Small intestine (tissue), 7 donors: ENCODE results near the gene CIAO3. TPM values are rescaled to one million over a fixed set of nuclear protein-coding genes. Genes with fewer than 3 reads are reported as not detected.

ENCODE experiments used
- DNase-seq, 2 donors: peaks; one replicate each; pipeline versions ENCODE4 v3.0.0 to v3.0.0-alpha.2; 2013
- FAIRE-seq: peaks from 2 replicates; lab custom pipeline; 2012; peaks lifted over from hg19 to GRCh38; lab: Jason Lieb, UNC
- H3K27ac ChIP-seq, 3 donors: one replicate each; pipeline ENCODE4 v1.5.1; 2013; ENCODE audit warnings: low read length in 2 of 3, mild to moderate bottlenecking in 2 of 3, control low read depth in 1 of 3, inconsistent platforms in 1 of 3, low read depth in 1 of 3, moderate library complexity in 1 of 3
- H3K27me3 ChIP-seq, 3 donors: one replicate each; pipeline ENCODE4 v1.6.1; 2013; ENCODE audit warnings: low read length in 3 of 3, inconsistent platforms in 1 of 3; ENCODE audit not compliant: control insufficient read depth in 3 of 3, insufficient read depth in 3 of 3
- H3K36me3 ChIP-seq, 3 donors: one replicate each; pipeline ENCODE4 v1.6.1; 2013; ENCODE audit warnings: low read length in 3 of 3, inconsistent platforms in 1 of 3, low read depth in 1 of 3, mild to moderate bottlenecking in 1 of 3, moderate library complexity in 1 of 3; ENCODE audit not compliant: control insufficient read depth in 3 of 3, insufficient read depth in 2 of 3
- H3K4me1 ChIP-seq, 3 donors: one replicate each; pipeline ENCODE4 v1.6.1; 2013; ENCODE audit warnings: low read length in 2 of 3, inconsistent platforms in 1 of 3, low read depth in 1 of 3, mild to moderate bottlenecking in 1 of 3, moderate library complexity in 1 of 3; ENCODE audit not compliant: control insufficient read depth in 3 of 3, insufficient read depth in 2 of 3
- H3K4me3 ChIP-seq, 3 donors: one replicate each; pipeline ENCODE4 v1.5.1; 2013; ENCODE audit warnings: low read length in 3 of 3, control low read depth in 1 of 3, inconsistent platforms in 1 of 3, low read depth in 1 of 3, mild to moderate bottlenecking in 1 of 3, moderate library complexity in 1 of 3
- H3K9me3 ChIP-seq, 2 donors: one replicate each; pipeline ENCODE4 v1.6.1; 2013; ENCODE audit warnings: low read depth in 1 of 2, low read length in 1 of 2; ENCODE audit not compliant: control insufficient read depth in 2 of 2, insufficient read depth in 1 of 2
- WGBS, 3 donors: extraction: QIAGEN DNeasy Blood & Tissue Kit; methylation state at CpG; one replicate each; pipeline ENCODE4 v1.1.7; 2013; 5-methylcytosine and 5-hydroxymethylcytosine counted together
- polyA plus RNA-seq, 4 donors: library from polyadenylated mRNA; stranded (reverse) in 3 of 4; unstranded in 1 of 4; fragments of 200-250 nt in 3 of 4; fragments of 120-200 nt in 1 of 4; gene quantifications; one replicate each; pipeline versions ENCODE4 v1.2.1 to v1.2.3, GENCODE V29; 2013
- donor health status: healthy with polysubstance abuse.
- donor health status: control.
- donor health status: control.
- donor health status: Bipolar disorder and iron deficiency.
- donor health status: healthy.

CIAO3 gene
- polyA plus RNA-seq, 4 donors = 32.5 to 68.0 (median 44.7) TPM

DNA sequence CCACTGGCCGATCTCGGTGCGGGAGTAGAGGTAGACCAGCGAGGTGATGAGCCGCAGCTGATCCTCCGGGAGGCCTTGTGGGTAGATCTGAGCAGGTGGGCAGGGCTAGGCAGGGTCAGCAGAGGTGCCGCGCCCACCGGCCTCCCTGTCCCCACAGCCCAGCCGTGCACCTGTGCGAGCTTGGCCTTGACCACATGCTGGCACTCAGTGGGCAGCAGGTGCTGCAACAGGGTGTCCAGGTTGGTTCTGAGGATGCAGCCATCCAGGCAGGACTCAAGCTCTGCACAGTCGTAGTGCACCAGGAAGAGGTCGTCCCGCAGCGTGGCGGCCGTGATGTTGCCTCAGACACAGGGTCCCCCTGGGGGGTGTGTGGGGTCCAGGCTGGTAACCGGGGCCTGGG lies 32.2 kb upstream of the CIAO3 start:
- FAIRE-seq = no peak
- Histone ChIP-seq H3K27ac (no peak overlapping the region), H3K9me3 (no peaks in the 10 kb centered on the region), H3K4me1 (no peaks in the 10 kb centered on the region), H3K27me3 (peaks cover 0 to 5% (median 0%) of the 10 kb centered on the region in 3 donors), H3K4me3 (no peak overlapping the region), H3K36me3 (no peaks in the 10 kb centered on the region)
- WGBS, 3 donors = 79 to 85% (median 84%) methylated on average over 17 to 18 of the region's 18 CpGs
- no peak for DNase-seq

DNA sequence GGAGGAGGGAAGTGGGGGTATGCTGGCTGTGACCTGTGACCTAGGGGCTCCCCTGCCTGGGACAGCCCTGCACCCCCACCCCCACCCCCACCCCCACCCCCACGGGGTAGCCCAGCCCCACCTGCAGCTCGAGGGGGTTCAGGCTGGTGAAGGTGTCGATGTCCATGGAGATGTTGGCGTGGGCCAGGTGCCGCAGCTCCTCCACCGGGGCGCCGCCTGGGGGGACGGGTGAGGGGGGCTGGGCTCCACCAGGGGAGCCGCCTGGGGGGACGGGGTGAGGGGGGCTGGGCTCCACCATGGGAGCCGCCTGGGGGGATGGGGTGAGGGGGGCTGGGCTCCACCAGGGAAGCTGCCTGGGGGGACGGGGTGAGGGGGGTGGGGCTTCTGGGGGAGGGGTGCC lies 29.6 kb upstream of the CIAO3 start:
- 77 to 80% (median 77%) methylated on average over 8 to 13 of the region's 13 CpGs for WGBS, 3 donors
- no peak for FAIRE-seq

DNA sequence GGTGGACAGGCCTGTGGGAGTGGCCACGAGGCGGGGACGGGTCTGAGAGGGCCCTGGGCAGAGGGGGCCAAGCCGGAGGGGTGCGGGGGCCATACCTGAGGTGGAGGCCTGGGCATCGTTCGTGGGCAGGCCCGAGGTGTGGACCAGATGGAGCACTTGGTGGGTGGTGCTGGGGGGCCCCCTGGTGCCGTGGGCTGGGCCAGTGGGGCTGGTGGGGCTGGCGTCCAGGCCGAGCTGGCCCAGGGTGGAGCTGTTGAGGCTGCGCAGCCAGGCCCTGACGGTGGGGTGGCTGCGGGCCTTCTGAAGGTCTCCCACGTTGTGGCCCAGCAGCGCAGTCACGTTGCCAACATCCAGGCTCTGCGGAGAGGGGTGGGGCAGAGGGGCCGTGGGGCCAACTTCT lies 29.1 kb upstream of the CIAO3 start:
- H3K9me3 ChIP-seq = no peaks in the 10 kb centered on the region
- no peaks in the 10 kb centered on the region for H3K27me3 ChIP-seq
- FAIRE-seq = no peak
- no peak overlapping the region for H3K4me3 ChIP-seq
- WGBS, 3 donors = 72 to 79% (median 74%) methylated on average over 18 to 19 of the region's 19 CpGs
- H3K4me1 ChIP-seq = no peaks in the 10 kb centered on the region
- DNase-seq = no peak
- no peaks in the 10 kb centered on the region for H3K36me3 ChIP-seq
- no peak overlapping the region for H3K27ac ChIP-seq

More for the DNA sequence above, 29.6 kb upstream of the CIAO3 start:
- Histone ChIP-seq H3K4me3 (no peak overlapping the region), H3K27me3 (no peaks in the 10 kb centered on the region), H3K36me3 (no peaks in the 10 kb centered on the region), H3K4me1 (no peaks in the 10 kb centered on the region), H3K27ac (no peak overlapping the region), H3K9me3 (no peaks in the 10 kb centered on the region)
- DNase-seq = no peak

GRCh38 chr16:769184-769784 lies 28.5 kb upstream of the CIAO3 start:
- Histone ChIP-seq H3K36me3 (no peaks in the 10 kb centered on the region), H3K4me3 (no peak overlapping the region), H3K4me1 (no peaks in the 10 kb centered on the region), H3K27me3 (no peaks in the 10 kb centered on the region), H3K27ac (no peak overlapping the region), H3K9me3 (no peaks in the 10 kb centered on the region)
- FAIRE-seq = no peak
- DNase-seq = no peak
- WGBS, 3 donors = 29 to 59% (median 57%) methylated on average over 13 to 20 of the region's 20 CpGs

- FAIRE-seq (no peak), DNase-seq (no peak)
- H3K27me3 ChIP-seq = no peaks in the 10 kb centered on the region
- H3K4me3 ChIP-seq = no peak overlapping the region
- 23 to 70% (median 66%) methylated on average over 15 to 21 of the region's 21 CpGs for WGBS, 3 donors
- no peaks in the 10 kb centered on the region for H3K4me1 ChIP-seq
- H3K27ac ChIP-seq = no peak overlapping the region
- no peaks in the 10 kb centered on the region for H3K36me3 ChIP-seq
- H3K9me3 ChIP-seq = no peaks in the 10 kb centered on the region
Observed at GRCh38 chr16:768428-768827, 27.6 kb upstream of the CIAO3 start.

DNA sequence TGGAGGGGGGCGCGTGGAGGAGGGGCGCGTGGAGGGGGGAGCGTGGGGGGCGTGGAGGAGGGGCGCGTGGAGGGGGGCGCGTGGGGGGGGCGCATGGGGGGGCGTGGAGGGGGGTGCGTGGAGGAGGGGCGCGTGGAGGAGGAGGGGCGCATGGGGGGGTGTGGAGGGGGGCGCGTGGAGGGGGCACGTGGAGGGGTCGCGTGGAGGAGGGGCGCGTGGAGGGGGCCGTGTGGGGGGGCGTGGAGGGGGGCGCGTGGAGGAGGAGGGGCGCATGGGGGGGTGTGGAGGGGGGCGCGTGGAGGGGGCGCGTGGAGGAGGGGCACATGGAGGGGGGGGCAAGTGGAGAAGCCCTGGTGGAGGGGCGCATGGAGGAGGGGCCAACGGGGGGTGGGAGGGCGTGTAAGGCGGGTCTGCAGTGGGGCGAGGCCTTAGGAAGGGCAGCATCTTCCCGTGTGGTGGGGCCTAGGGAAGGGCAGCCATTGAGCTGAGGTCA lies 27.0 kb upstream of the CIAO3 start:
- WGBS, 3 donors = 34 to 69% (median 66%) methylated on average over 8 to 29 of the region's 38 CpGs
- no peaks in the 10 kb centered on the region for H3K4me1 ChIP-seq
- FAIRE-seq (no peak), DNase-seq (no peak)
- H3K9me3 ChIP-seq = no peaks in the 10 kb centered on the region
- no peak overlapping the region for H3K27ac ChIP-seq
- H3K27me3 ChIP-seq = no peaks in the 10 kb centered on the region
- H3K4me3 ChIP-seq = no peak overlapping the region
- no peaks in the 10 kb centered on the region for H3K36me3 ChIP-seq

- H3K4me1 ChIP-seq = peaks cover 0 to 6% (median 0%) of the 10 kb centered on the region in 3 donors
- 64 to 70% (median 67%) methylated on average over 34 to 37 of the region's 48 CpGs for WGBS, 3 donors
- H3K36me3 ChIP-seq = no peaks in the 10 kb centered on the region
- FAIRE-seq = no peak
- no peak for DNase-seq
- H3K4me3 ChIP-seq = no peak overlapping the region
- no peak overlapping the region for H3K27ac ChIP-seq
- H3K27me3 ChIP-seq = no peaks in the 10 kb centered on the region
- no peaks in the 10 kb centered on the region for H3K9me3 ChIP-seq
Observed at GRCh38 chr16:766820-767640, 26.2 kb upstream of the CIAO3 start.

DNA sequence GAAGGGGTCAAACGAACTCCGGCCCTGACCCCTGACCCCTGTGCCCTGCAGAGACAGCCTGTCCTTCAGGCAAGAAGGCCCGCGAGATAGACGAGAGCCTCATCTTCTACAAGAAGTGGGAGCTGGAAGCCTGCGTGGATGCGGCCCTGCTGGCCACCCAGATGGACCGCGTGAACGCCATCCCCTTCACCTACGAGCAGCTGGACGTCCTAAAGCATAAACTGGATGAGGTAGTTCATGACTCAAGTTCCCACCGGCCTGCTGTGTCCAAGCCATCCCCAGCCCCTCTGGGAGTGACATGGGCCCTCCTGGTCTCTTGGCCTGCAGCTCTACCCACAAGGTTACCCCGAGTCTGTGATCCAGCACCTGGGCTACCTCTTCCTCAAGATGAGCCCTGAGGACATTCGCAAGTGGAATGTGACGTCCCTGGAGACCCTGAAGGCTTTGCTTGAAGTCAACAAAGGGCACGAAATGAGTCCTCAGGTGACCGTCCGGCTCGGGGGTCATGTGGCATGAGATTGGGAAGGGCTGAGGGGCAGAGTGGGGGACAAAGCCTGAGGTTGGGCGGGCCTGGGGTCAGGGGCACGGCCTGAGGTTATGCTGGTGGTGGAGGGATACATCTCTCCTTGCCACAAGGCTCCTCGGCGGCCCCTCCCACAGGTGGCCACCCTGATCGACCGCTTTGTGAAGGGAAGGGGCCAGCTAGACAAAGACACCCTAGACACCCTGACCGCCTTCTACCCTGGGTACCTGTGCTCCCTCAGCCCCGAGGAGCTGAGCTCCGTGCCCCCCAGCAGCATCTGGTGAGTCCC lies 25.4 kb upstream of the CIAO3 start:
- 72 to 86% (median 78%) methylated on average over 25 to 29 of the region's 29 CpGs for WGBS, 3 donors
- H3K4me1 ChIP-seq = peaks cover 0 to 14% (median 0%) of the 10 kb centered on the region in 3 donors
- no peak overlapping the region for H3K4me3 ChIP-seq
- FAIRE-seq (no peak), DNase-seq (no peak)
- no peaks in the 10 kb centered on the region for H3K36me3 ChIP-seq
- no peaks in the 10 kb centered on the region for H3K9me3 ChIP-seq
- H3K27me3 ChIP-seq = no peaks in the 10 kb centered on the region
- no peak overlapping the region for H3K27ac ChIP-seq
